GM21423 (cell line): ENCODE measurements around the gene PRIM2.
"Not testable (repeated sequence)": the region's sequence is repeated elsewhere in the genome, so short reads cannot be mapped to it uniquely, and the experiment has no call there.

Experiments used
- ATAC-seq: cut with Tn5 transposase; IDR thresholded peaks from one replicate; pipeline ENCODE4 v1.9.1; 2021; ENCODE audit warnings: mild to moderate bottlenecking, moderate library complexity; ENCODE audit not compliant: unreplicated experiment

The PRIM2 gene

GRCh38 chr6:57317060-57317943 is at the start of gene PRIM2:
Gene PRIM2 (plus strand): TSS chr6:57317630. CDS start chr6:57318446, 816 bp downstream.
- ATAC-seq: peak; percentile 86

DNA sequence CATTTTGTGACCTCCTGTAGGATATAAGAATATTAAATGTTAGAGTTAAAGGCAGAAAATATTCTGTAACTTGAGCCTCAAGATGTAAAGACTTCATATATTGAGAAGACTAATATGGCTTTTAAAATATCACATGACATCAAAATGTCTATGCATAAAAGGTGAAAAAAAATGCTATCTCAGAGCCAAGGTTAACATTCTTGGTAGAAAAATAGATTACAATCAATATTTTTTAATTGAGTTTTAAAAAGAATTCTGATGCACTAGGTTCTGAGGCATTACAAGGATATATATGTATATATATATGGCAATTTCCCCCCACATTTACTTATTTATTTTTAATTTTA is 49.2 kb upstream of the PRIM2 start:
- no peak for ATAC-seq

- not testable (repeated sequence) for ATAC-seq
Measured at GRCh38 chr6:57274113-57274824, 43.2 kb upstream of the PRIM2 start.

GRCh38 chr6:57275384-57275783 is 42.0 kb upstream of the PRIM2 start:
- ATAC-seq: no peak

GRCh38 chr6:57276946-57277345 is 40.5 kb upstream of the PRIM2 start:
- ATAC-seq: no peak

DNA sequence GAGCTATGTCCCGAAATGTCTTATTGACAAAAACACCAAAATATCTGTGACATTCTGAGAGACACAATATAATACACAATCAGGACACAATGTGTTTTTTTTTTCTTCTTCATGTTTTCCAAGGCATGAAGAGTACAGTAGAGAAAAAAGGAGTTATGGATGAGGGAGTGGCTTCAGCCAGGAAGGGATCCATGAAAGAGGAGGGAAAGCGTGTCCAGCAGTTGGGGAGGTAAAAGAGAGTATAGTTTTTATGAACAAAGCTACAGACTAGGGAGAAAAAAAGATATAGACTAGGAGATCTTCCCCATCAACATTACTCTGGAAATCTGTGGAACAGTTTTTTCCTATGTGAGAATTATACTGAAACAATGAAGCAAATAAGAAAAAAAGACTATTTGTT is 38.9 kb upstream of the PRIM2 start:
- ATAC-seq: no peak

- no peak for ATAC-seq
Measured at GRCh38 chr6:57279013-57279412, 38.4 kb upstream of the PRIM2 start.

- ATAC-seq: no peak
Measured at GRCh38 chr6:57283106-57283505, 34.3 kb upstream of the PRIM2 start.

DNA sequence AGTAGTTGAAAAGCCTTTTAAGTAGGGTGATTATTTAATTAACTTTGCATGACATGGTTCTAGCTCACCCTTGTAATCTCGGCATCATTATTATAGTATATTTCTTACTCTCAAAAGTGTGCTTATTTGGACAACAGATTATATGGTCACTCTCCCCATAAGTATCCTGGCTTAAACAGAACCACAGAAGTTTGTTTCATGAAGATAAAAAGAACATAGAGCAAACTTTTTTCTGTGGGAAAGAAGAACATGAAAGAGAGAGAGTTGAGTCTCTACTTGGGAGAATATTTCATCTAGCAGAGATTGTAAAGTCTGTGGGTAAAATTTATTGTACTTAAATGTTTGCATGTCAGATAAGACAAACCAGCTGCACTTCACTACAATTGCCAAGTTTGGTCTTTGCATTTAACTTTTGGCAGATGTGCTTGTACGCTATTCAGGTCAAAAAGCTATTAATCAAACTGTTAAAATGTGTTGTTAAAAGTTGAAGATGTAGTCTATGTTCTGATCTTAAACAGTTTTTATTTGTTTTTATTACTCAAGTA is 33.4 kb upstream of the PRIM2 start:
- no peak for ATAC-seq

DNA sequence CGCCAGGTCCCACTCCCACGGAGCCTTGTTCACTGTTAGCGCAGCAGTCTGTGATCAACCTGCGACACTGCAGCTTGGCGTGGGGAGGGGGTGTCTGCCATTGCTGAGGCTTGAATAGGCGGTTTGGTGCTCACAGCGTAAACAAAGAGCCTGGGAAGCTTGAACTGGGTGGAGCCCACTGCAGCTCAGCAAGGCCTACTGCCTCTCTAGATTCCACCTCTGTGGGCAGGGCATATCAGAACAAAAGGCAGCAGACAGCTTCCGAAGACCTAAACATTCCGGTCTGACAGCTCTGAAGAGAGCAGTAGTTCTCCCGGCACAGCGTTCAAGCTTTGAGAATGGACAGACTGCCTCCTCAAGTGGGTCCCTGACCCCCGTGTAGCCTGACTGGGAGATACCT is 29.3 kb upstream of the PRIM2 start:
- not testable (repeated sequence) for ATAC-seq

DNA sequence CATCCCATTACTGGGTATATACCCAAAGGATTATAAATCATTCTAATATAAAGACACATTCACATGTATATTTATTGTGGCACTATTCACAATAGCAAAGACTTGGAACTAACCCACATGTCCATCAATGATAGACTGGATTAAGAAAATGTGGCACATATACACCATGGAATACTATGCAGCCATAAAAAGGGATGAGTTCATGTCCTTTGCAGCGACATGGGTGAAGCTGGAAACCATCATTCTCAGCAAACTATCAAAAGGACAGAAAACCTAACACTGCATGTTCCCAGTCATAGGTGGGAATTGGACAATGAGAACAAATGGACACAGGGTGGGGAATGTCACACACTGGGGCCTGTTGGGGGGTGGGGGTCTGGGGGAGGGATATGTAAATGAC is 24.0 kb upstream of the PRIM2 start:
- not testable (repeated sequence) for ATAC-seq

- no peak for ATAC-seq
Measured at GRCh38 chr6:57294862-57295445, 22.5 kb upstream of the PRIM2 start.

DNA sequence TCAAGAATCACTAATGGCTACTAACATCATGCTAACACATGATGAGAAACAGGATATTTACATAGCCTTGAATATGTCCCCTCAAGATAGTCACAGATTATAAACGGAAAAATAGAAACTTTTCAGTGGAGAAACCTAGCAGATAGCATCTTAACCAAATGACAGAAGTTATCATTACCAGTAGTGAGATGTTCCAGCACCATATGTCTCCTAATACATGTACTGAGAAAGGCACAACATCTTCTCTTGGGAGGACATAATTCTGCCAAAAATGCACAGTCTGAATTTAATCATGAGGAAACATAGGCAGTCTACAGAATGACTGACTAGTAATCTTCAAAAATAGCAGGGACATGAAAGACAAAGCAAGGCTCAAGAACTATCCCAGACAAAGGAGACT is 19.9 kb upstream of the PRIM2 start:
- no peak for ATAC-seq

- ATAC-seq: no peak
Measured at GRCh38 chr6:57298741-57299140, 18.7 kb upstream of the PRIM2 start.

DNA sequence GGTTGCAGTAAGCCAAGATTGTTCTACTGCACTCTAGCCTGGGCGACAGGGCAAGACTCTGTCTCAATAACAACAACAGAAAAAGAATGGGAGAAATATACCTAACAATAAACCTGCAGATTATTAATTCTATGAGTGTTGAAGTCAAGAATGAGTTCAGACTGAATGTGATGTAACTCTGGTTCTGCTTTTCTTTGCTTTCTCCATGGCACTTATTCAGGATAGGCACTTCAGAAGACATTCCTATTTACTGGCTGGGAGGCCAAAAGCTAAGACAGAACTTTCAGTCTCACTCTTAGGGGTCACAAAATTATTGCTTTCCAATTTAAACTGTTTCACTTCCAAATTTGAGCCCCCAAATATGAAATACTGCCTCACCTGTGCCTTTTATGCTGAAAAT is 15.7 kb upstream of the PRIM2 start:
- ATAC-seq: no peak

DNA sequence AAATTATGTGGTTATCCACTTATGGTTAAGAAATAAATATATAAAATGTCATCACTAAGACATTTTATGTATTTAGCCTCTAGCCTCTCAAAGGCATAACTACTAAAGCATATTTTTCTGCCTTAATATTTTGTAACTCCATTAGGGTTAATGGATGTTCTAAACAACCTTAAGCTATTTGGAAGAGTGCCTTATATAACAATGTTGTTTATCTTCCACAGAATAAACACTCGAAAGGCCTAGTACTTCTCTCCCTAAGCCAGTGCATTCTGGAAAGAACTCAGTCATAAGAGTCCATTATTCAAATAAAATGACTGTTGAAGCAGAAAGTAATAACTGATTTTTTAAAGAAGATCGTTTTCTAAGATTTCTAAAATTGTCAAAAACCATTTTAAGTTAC is 15.0 kb upstream of the PRIM2 start:
- ATAC-seq: no peak

DNA sequence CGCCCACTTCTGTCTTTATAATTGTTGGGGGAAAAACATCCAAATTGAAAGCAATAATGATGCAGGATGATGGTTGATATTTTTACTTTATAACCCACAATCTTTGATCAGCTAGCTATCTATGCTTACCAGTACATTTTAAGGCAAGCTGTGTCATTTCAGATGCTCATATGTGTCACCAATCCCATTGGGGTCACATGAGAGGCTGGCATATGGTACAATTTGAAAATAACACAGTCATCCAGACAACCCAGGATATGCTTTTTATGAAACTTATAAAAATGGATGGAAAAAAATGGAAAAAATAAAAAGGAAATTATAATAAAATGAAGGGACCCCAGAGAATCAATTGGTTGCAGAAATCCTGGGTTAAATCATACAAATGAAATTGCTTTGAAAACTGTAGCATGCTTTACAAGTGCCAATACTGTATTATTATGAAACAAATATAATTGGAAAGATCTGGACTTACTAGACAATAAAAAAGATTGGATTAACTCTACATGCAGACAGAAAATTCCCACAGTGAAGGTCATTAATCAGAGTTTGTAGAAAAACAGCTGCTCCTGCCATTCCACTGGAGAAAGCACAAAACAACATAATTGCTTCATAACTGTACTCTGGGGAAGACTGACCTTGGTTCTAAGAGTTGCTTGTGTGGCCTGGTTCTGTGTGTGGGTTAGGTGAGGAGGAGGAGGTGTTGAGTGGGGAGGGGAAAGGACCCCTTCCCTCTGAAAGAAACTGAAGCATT is 13.3 kb upstream of the PRIM2 start:
- no peak for ATAC-seq

DNA sequence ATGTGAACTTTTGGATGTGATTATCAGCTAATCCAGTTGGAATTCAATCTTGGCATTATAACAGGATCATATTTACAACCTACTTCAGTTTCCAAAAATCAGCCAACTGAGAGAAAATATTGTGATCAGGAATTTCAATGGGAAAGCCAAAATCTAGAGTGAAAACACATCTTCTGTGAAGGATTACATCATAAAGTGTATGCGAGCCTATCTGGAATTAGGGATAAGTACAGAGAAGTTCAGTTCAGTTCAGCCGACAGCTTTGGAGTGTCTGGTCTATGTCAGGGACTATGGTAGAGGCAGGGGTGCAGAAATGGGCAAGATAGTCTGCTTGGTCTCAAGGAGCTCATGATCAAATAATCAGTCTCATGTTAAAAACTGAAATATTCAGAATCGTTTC is 12.3 kb upstream of the PRIM2 start:
- ATAC-seq: no peak

GRCh38 chr6:57305761-57306160 is 11.7 kb upstream of the PRIM2 start:
- no peak for ATAC-seq

GRCh38 chr6:57306273-57306672 is 11.2 kb upstream of the PRIM2 start:
- ATAC-seq: no peak

DNA sequence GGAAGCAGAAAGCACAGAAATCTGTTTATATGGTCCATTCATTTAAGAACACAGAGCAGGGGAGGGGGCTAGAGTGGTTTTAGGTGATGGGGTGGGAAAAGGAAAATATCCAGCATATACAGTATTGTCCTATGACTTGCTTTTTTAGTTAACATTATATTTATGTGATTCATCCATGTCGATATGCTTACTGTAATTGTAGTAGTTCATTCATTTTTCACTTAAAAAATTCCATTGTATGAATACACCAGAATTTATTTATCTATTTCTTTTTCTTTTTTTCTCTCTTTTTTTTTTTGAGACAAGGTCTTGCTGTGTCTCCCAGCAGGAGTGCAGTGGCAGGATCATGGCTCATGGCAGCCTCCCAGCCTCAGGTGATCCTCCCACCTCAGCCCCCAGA is 9.6 kb upstream of the PRIM2 start:
- ATAC-seq: no peak
